Liver (tissue), 9 donors: Measurements from ENCODE around the gene DPY19L3. TPM values are rescaled to one million over a fixed set of nuclear protein-coding genes. Genes with fewer than 3 reads are reported as not detected.

Experiments used
- DNase-seq: peaks from one replicate; pipeline ENCODE4 v3.0.0-alpha.2; 2017; ENCODE audit warnings: low spot score
- H3K27ac ChIP-seq, 2 donors: one replicate each; pipeline ENCODE4 v1.7.0; 2013; ENCODE audit warnings: inconsistent platforms in 2 of 2, low read length in 2 of 2, control low read depth in 1 of 2, low read depth in 1 of 2, mild to moderate bottlenecking in 1 of 2
- H3K27me3 ChIP-seq, 4 donors: one replicate each; pipeline versions ENCODE4 v1.6.1 to v1.7.0; 2013; ENCODE audit warnings: low read length in 3 of 4, inconsistent platforms in 1 of 4, mild to moderate bottlenecking in 1 of 4, moderate library complexity in 1 of 4; ENCODE audit not compliant: control insufficient read depth in 4 of 4, insufficient read depth in 4 of 4
- H3K36me3 ChIP-seq, 4 donors: one replicate each; pipeline versions ENCODE4 v1.6.1 to v1.7.0; 2013; ENCODE audit warnings: low read length in 3 of 4, mild to moderate bottlenecking in 3 of 4, low read depth in 1 of 4, moderate library complexity in 1 of 4; ENCODE audit not compliant: control insufficient read depth in 4 of 4, insufficient read depth in 3 of 4
- H3K4me1 ChIP-seq, 4 donors: one replicate each; pipeline versions ENCODE4 v1.6.1 to v1.7.0; 2013; ENCODE audit warnings: low read length in 3 of 4, mild to moderate bottlenecking in 3 of 4, moderate library complexity in 1 of 4; ENCODE audit not compliant: control insufficient read depth in 4 of 4, insufficient read depth in 4 of 4
- H3K4me3 ChIP-seq, 3 donors: one replicate each; pipeline versions ENCODE4 v1.6.1 to v1.7.0; 2013; ENCODE audit warnings: low read length in 3 of 3, control low read depth in 1 of 3, low read depth in 1 of 3, mild to moderate bottlenecking in 1 of 3
- H3K9ac ChIP-seq, 2 donors: one replicate each; pipeline ENCODE4 v1.7.0; 2013; ENCODE audit warnings: low read length in 2 of 2, mild to moderate bottlenecking in 2 of 2, moderate library complexity in 2 of 2, control low read depth in 1 of 2, low read depth in 1 of 2
- H3K9me3 ChIP-seq, 4 donors: one replicate each; pipeline versions ENCODE4 v1.6.1 to v1.7.0; 2013; ENCODE audit warnings: low read length in 3 of 4; ENCODE audit not compliant: control insufficient read depth in 4 of 4
- EGR1 ChIP-seq, 2 donors: IDR thresholded peaks; 2 replicates each; pipeline ENCODE4 v1.6.1; 2016 to 2018; ENCODE audit warnings: antibody characterized with exemption in 2 of 2, low read depth in 2 of 2
- FOXA1 ChIP-seq: IDR thresholded peaks from 2 replicates; pipeline ENCODE4 v1.6.1; 2016; ENCODE audit warnings: antibody characterized with exemption
- FOXA2 ChIP-seq: IDR thresholded peaks from 2 replicates; pipeline ENCODE4 v1.6.1; 2016; ENCODE audit warnings: antibody characterized with exemption
- HNF4A ChIP-seq, 2 donors: conservative IDR thresholded peaks; 2 replicates each; pipeline ENCODE4 v1.6.1; 2016; ENCODE audit warnings: antibody characterized with exemption in 2 of 2, mild to moderate bottlenecking in 2 of 2
- HNF4G ChIP-seq: IDR thresholded peaks from 2 replicates; pipeline ENCODE4 v1.6.1; 2016; ENCODE audit warnings: antibody characterized with exemption
- NR2F2 ChIP-seq: IDR thresholded peaks from 2 replicates; pipeline ENCODE4 v1.6.1; 2016; ENCODE audit warnings: antibody characterized with exemption
- RAD21 ChIP-seq, 2 donors: IDR thresholded peaks; 2 replicates each; pipeline ENCODE4 v1.6.1; 2016; ENCODE audit warnings: antibody characterized with exemption in 2 of 2, mild to moderate bottlenecking in 2 of 2
- RXRA ChIP-seq, 2 donors: IDR thresholded peaks; 2 replicates each; pipeline ENCODE4 v1.6.1; 2017 to 2018; ENCODE audit warnings: antibody characterized with exemption in 2 of 2, mild to moderate bottlenecking in 1 of 2
- SP1 ChIP-seq: IDR thresholded peaks from 2 replicates; pipeline ENCODE4 v1.6.1; 2018; ENCODE audit warnings: antibody characterized with exemption, mild to moderate bottlenecking
- TAF1 ChIP-seq: conservative IDR thresholded peaks from 2 replicates; pipeline ENCODE4 v1.6.1; 2016; ENCODE audit warnings: antibody characterized with exemption, mild to moderate bottlenecking
- YY1 ChIP-seq: IDR thresholded peaks from 2 replicates; pipeline ENCODE4 v1.6.1; 2016; ENCODE audit warnings: antibody characterized with exemption, mild to moderate bottlenecking
- WGBS: extraction: QIAGEN DNeasy Blood & Tissue Kit; methylation state at CpG from one replicate; pipeline ENCODE4 v1.1.7; 2013; 5-methylcytosine and 5-hydroxymethylcytosine counted together
- polyA plus RNA-seq, 2 donors: library from polyadenylated mRNA; stranded (reverse) in 1 of 2; unstranded in 1 of 2; fragments of 200-250 nt in 1 of 2; fragments of >200 nt in 1 of 2; fragmentation: Nextera tagmentation in 1 of 2; extraction: Ambion mirVana in 1 of 2; gene quantifications; one replicate each; pipeline versions ENCODE4 v1.2.1 to v1.2.3, GENCODE V29; 2013 to 2015
- total RNA-seq, 2 donors: library from RNA; depleted of rRNA; stranded (reverse); fragments of >200 nt; gene quantifications; one replicate each; pipeline ENCODE4 v1.2.3, GENCODE V29; 2014
- TF ChIP-seq, protein P1 (sequence below): IDR thresholded peaks from 2 replicates; pipeline ENCODE4 v1.6.1; 2016; ENCODE audit warnings: antibody characterized with exemption
- TF ChIP-seq, protein P2 (sequence below): IDR thresholded peaks from 2 replicates; pipeline ENCODE4 v1.6.1; 2016; ENCODE audit warnings: antibody characterized with exemption, mild to moderate bottlenecking
- TF ChIP-seq, protein P3 (sequence below): fragments of 150-350 bp; IDR thresholded peaks from 2 replicates; pipeline ENCODE4 v1.5.1; 2017; ENCODE audit warnings: improper control_type of control experiment, low read depth, low read length; ENCODE audit not compliant: missing input control
- TF ChIP-seq, protein P4 (sequence below): IDR thresholded peaks from 2 replicates; pipeline ENCODE4 v1.6.1; 2016; ENCODE audit warnings: antibody characterized with exemption
- TF ChIP-seq, protein P5 (sequence below): IDR thresholded peaks from 2 replicates; pipeline ENCODE4 v1.6.1; 2016; ENCODE audit warnings: antibody characterized with exemption
- donor health status: healthy.
- donor health status: healthy.
- donor health status: healthy.
- donor health status: healthy.
- donor health status: healthy.

Gene DPY19L3
- total and polyA plus RNA-seq, 4 donors, result 2.7 to 13.0 (median 7.4) TPM

DNA sequence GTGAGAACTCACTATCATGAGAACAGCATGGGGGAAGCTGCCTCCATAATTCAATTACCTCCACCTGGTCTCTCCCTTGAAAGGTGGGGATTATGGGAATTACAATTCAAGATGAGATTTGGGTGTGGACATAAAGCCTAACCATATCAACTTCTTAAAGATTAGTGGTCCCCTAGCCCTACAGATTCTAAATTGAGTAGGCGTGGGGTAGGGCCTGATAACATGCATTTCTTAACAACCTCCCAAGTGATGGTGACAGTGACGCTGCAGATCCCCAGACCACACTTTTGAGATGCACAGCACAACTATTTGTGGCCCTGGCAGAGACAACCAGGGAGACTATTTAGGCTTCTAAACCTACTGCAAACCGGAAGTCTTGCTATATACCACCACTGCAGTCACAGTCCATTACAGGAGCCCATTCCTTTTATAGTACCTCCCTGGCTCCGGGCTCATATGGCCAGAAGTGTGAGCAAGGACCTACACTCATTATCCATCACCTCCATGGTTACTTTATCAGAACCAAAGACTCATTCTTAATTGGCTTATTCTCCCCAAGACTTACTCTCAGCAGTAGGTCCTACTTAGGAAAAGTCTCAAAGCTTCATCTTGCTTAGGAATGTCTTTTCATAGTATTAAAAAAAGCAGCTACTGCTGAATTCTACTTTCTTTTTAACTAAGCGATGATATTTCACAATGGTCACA lies 2.1 kb upstream of the DPY19L3 start:
- no peak overlapping the region for H3K9ac ChIP-seq
- H3K36me3 ChIP-seq, result peaks cover 0 to 2% (median 0%) of the 10 kb centered on the region in 4 donors
- no peak overlapping the region for H3K27ac ChIP-seq
- no peaks in the 10 kb centered on the region for H3K9me3 ChIP-seq
- TF ChIP-seq, protein P1, sequence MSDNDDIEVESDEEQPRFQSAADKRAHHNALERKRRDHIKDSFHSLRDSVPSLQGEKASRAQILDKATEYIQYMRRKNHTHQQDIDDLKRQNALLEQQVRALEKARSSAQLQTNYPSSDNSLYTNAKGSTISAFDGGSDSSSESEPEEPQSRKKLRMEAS, result no peak
- TF ChIP-seq SP1, result no peak
- TF ChIP-seq, protein P2, sequence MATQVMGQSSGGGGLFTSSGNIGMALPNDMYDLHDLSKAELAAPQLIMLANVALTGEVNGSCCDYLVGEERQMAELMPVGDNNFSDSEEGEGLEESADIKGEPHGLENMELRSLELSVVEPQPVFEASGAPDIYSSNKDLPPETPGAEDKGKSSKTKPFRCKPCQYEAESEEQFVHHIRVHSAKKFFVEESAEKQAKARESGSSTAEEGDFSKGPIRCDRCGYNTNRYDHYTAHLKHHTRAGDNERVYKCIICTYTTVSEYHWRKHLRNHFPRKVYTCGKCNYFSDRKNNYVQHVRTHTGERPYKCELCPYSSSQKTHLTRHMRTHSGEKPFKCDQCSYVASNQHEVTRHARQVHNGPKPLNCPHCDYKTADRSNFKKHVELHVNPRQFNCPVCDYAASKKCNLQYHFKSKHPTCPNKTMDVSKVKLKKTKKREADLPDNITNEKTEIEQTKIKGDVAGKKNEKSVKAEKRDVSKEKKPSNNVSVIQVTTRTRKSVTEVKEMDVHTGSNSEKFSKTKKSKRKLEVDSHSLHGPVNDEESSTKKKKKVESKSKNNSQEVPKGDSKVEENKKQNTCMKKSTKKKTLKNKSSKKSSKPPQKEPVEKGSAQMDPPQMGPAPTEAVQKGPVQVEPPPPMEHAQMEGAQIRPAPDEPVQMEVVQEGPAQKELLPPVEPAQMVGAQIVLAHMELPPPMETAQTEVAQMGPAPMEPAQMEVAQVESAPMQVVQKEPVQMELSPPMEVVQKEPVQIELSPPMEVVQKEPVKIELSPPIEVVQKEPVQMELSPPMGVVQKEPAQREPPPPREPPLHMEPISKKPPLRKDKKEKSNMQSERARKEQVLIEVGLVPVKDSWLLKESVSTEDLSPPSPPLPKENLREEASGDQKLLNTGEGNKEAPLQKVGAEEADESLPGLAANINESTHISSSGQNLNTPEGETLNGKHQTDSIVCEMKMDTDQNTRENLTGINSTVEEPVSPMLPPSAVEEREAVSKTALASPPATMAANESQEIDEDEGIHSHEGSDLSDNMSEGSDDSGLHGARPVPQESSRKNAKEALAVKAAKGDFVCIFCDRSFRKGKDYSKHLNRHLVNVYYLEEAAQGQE, result no peak
- TF ChIP-seq, protein P3, sequence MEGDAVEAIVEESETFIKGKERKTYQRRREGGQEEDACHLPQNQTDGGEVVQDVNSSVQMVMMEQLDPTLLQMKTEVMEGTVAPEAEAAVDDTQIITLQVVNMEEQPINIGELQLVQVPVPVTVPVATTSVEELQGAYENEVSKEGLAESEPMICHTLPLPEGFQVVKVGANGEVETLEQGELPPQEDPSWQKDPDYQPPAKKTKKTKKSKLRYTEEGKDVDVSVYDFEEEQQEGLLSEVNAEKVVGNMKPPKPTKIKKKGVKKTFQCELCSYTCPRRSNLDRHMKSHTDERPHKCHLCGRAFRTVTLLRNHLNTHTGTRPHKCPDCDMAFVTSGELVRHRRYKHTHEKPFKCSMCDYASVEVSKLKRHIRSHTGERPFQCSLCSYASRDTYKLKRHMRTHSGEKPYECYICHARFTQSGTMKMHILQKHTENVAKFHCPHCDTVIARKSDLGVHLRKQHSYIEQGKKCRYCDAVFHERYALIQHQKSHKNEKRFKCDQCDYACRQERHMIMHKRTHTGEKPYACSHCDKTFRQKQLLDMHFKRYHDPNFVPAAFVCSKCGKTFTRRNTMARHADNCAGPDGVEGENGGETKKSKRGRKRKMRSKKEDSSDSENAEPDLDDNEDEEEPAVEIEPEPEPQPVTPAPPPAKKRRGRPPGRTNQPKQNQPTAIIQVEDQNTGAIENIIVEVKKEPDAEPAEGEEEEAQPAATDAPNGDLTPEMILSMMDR, result no peak
- TF ChIP-seq FOXA1, result no peak
- no peak for TF ChIP-seq NR2F2
- TF ChIP-seq HNF4G, result no peak
- no peak for TF ChIP-seq RAD21 (IDR thresholded peaks at IDR 0.05)
- no peak for TF ChIP-seq FOXA2
- TF ChIP-seq TAF1, result no peak
- TF ChIP-seq, protein P4, sequence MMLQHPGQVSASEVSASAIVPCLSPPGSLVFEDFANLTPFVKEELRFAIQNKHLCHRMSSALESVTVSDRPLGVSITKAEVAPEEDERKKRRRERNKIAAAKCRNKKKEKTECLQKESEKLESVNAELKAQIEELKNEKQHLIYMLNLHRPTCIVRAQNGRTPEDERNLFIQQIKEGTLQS, result no peak
- TF ChIP-seq HNF4A (conservative IDR thresholded peaks at IDR 0.05), result no peak
- TF ChIP-seq EGR1 (IDR thresholded peaks at IDR 0.05; ENCODE audit: low read depth in 2 of 2), result no peak
- no peak for TF ChIP-seq YY1
- TF ChIP-seq, protein P5, sequence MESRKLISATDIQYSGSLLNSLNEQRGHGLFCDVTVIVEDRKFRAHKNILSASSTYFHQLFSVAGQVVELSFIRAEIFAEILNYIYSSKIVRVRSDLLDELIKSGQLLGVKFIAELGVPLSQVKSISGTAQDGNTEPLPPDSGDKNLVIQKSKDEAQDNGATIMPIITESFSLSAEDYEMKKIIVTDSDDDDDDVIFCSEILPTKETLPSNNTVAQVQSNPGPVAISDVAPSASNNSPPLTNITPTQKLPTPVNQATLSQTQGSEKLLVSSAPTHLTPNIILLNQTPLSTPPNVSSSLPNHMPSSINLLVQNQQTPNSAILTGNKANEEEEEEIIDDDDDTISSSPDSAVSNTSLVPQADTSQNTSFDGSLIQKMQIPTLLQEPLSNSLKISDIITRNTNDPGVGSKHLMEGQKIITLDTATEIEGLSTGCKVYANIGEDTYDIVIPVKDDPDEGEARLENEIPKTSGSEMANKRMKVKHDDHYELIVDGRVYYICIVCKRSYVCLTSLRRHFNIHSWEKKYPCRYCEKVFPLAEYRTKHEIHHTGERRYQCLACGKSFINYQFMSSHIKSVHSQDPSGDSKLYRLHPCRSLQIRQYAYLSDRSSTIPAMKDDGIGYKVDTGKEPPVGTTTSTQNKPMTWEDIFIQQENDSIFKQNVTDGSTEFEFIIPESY, result no peak
- TF ChIP-seq RXRA (IDR thresholded peaks at IDR 0.05), result no peak
- peaks cover 0 to 20% (median 2%) of the 10 kb centered on the region in 4 donors for H3K4me1 ChIP-seq
- no peaks in the 10 kb centered on the region for H3K27me3 ChIP-seq
- no peak overlapping the region for H3K4me3 ChIP-seq
- no peak for DNase-seq
- WGBS, result 92% methylated on average over 5 of the region's 5 CpGs
